Loucy (cell line): ENCODE measurements around the gene ASH1L.

ENCODE experiments used
- H2AFZ ChIP-seq: fragments of 200-600 bp; sonication (generic); 2 replicates; pipeline ENCODE4 v1.6.0; 2016; ENCODE audit warnings: antibody characterized with exemption, mild to moderate bottlenecking, low read length, moderate library complexity
- H3F3A ChIP-seq: fragments of 200-600 bp; 2 replicates; pipeline ENCODE4 v1.6.0; 2016; ENCODE audit warnings: antibody characterized with exemption, low read depth, mild to moderate bottlenecking
- H3K27me3 ChIP-seq: fragments of 200-600 bp; sonication (generic); 2 replicates; pipeline ENCODE4 v1.6.1; 2014; ENCODE audit warnings: low read length, mild to moderate bottlenecking; ENCODE audit not compliant: insufficient read depth, poor library complexity, severe bottlenecking
- H3K36me3 ChIP-seq: fragments of 200-600 bp; sonication (generic); 2 replicates; pipeline ENCODE4 v1.6.1; 2016; ENCODE audit warnings: low read length; ENCODE audit not compliant: insufficient read depth
- H3K4me1 ChIP-seq: fragments of 200-600 bp; sonication (generic); 2 replicates; pipeline ENCODE4 v1.5.1; 2014; ENCODE audit warnings: low read length, mild to moderate bottlenecking; ENCODE audit not compliant: insufficient read depth, poor library complexity, severe bottlenecking
- H3K4me2 ChIP-seq: fragments of 200-600 bp; sonication (generic); 2 replicates; pipeline ENCODE4 v1.6.0; 2014; ENCODE audit warnings: antibody characterized with exemption, low read length, low read depth, mild to moderate bottlenecking; ENCODE audit not compliant: poor library complexity, severe bottlenecking
- H3K4me3 ChIP-seq: fragments of 200-600 bp; sonication (generic); 2 replicates; pipeline ENCODE4 v1.5.1; 2014; ENCODE audit warnings: low read length, mild to moderate bottlenecking, mixed read lengths; ENCODE audit not compliant: poor library complexity, severe bottlenecking
- H3K79me2 ChIP-seq: fragments of 200-600 bp; sonication (generic); 2 replicates; pipeline ENCODE4 v1.6.1; 2014; ENCODE audit warnings: low read length; ENCODE audit not compliant: insufficient read depth
- H3K9ac ChIP-seq: fragments of 200-600 bp; sonication (generic); 2 replicates; pipeline ENCODE4 v1.6.0; 2014; ENCODE audit warnings: mild to moderate bottlenecking, low read depth, low read length, moderate library complexity; ENCODE audit not compliant: poor library complexity, severe bottlenecking
- H3K9me2 ChIP-seq: fragments of 200-600 bp; sonication (generic); replicated peaks from 2 replicates; pipeline ENCODE4 v1.6.1; 2016; ENCODE audit warnings: low read depth, low read length, mixed read lengths
- H3K9me3 ChIP-seq: fragments of 200-600 bp; sonication (generic); 2 replicates; pipeline ENCODE4 v1.6.1; 2014; ENCODE audit warnings: mild to moderate bottlenecking, antibody characterized with exemption, low read length, low read depth; ENCODE audit not compliant: insufficient read depth
- H4K20me1 ChIP-seq: fragments of 200-600 bp; sonication (generic); 2 replicates; pipeline ENCODE4 v1.6.0; 2014; ENCODE audit warnings: antibody characterized with exemption, low read length, mild to moderate bottlenecking; ENCODE audit not compliant: insufficient read depth, poor library complexity, severe bottlenecking
- EZH2phosphoT487 ChIP-seq: fragments of 200-600 bp; IDR thresholded peaks from 2 replicates; pipeline ENCODE4 v1.6.1; 2018; ENCODE audit warnings: antibody characterized with exemption, mild to moderate bottlenecking, moderate library complexity, borderline replicate concordance
- TF ChIP-seq, protein P1 (sequence below): fragments of 200-600 bp; sonication (generic); conservative IDR thresholded peaks from 2 replicates; pipeline ENCODE4 v1.5.1; 2014; ENCODE audit warnings: mild to moderate bottlenecking, antibody characterized with exemption, low read length

The ASH1L gene

DNA sequence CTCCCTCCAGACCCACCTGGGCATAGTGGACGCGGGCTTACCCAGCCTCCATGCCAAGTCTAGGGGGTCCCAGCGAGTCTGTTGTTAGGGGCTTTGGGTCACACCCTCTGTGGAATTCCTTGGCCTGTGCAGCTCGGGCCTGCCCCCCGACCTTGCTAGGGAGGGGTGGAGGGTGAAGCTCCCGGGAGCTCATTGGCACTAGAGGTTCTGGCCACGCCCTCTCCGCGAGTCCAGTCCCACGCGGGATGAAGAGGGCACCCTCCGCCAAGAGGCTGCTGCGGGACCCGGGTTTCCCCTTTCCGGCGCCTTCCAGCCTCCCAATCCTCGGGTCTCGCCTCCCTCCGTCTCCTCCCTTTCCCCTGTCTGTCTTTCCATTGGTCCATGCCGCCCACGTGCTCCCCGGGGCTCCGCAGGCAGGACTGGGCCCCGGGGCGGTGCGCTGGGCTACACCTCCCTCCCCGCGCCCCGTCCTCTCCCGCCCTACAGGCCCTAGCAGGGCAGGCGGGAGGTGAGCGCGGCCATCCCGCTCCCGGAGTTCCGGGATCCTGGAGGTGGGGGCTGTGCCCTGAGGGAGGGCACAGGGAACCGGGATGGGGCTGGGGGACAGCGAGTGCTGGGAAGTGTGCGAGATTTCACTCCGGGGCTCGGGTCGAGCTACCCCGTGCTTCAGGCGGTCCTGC lies 238.4 kb downstream of the ASH1L start:
- H3K4me1 ChIP-seq: peaks cover 26% of the 10 kb centered on the region
- H3K36me3 ChIP-seq: peaks cover 23% of the 10 kb centered on the region; the same call in 1 of the 2 replicates
- no peaks in the 10 kb centered on the region for H3K9me3 ChIP-seq
- no peaks in the 10 kb centered on the region for H3K9me2 ChIP-seq
- peak overlapping the region; percentile 92 for H3K4me3 ChIP-seq
- H2AFZ ChIP-seq: peak overlapping the region; percentile 84
- peaks cover 9% of the 10 kb centered on the region for H4K20me1 ChIP-seq
- 0 out of 2 replicates have a peak, but pooled peaks cover 6% of the 10 kb centered on the region for H3F3A ChIP-seq
- TF ChIP-seq, protein P1, sequence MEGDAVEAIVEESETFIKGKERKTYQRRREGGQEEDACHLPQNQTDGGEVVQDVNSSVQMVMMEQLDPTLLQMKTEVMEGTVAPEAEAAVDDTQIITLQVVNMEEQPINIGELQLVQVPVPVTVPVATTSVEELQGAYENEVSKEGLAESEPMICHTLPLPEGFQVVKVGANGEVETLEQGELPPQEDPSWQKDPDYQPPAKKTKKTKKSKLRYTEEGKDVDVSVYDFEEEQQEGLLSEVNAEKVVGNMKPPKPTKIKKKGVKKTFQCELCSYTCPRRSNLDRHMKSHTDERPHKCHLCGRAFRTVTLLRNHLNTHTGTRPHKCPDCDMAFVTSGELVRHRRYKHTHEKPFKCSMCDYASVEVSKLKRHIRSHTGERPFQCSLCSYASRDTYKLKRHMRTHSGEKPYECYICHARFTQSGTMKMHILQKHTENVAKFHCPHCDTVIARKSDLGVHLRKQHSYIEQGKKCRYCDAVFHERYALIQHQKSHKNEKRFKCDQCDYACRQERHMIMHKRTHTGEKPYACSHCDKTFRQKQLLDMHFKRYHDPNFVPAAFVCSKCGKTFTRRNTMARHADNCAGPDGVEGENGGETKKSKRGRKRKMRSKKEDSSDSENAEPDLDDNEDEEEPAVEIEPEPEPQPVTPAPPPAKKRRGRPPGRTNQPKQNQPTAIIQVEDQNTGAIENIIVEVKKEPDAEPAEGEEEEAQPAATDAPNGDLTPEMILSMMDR: no peak
- no peak for TF ChIP-seq EZH2phosphoT487
- peak overlapping the region; percentile 79 for H3K4me2 ChIP-seq
- peak overlapping the region; percentile 86 for H3K9ac ChIP-seq
- H3K27me3 ChIP-seq: no peaks in the 10 kb centered on the region
- H3K79me2 ChIP-seq: peaks cover 10% of the 10 kb centered on the region

DNA sequence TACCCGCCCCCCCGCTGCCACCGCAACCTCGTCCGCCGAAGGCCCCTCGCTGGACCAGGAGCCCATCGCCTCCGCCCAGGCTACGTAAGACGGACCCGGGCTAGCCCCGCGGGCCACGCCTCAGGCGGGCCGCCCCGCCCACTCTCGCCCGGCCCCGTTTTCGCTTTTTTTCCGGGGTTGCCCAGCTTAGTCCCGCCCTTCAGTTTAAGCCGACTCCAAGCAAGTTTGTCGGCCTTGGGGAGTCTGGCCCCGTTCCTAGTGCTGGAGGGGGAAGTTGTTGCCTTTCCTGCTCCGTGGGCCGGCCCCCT lies 238.9 kb downstream of the ASH1L start:
- Histone ChIP-seq H2AFZ (peak overlapping the region; percentile 84), H3K36me3 (peaks cover 28% of the 10 kb centered on the region; the same call in 1 of the 2 replicates), H3F3A (0 out of 2 replicates have a peak, but pooled peaks cover 6% of the 10 kb centered on the region), H3K4me1 (peaks cover 26% of the 10 kb centered on the region), H3K4me2 (peak overlapping the region; percentile 79), H3K9me3 (no peaks in the 10 kb centered on the region), H3K9me2 (no peaks in the 10 kb centered on the region), H4K20me1 (peaks cover 13% of the 10 kb centered on the region), H3K27me3 (no peaks in the 10 kb centered on the region), H3K9ac (peak overlapping the region; percentile 86), H3K4me3 (peak overlapping the region; percentile 92), H3K79me2 (peaks cover 10% of the 10 kb centered on the region)
- TF ChIP-seq EZH2phosphoT487: no peak

DNA sequence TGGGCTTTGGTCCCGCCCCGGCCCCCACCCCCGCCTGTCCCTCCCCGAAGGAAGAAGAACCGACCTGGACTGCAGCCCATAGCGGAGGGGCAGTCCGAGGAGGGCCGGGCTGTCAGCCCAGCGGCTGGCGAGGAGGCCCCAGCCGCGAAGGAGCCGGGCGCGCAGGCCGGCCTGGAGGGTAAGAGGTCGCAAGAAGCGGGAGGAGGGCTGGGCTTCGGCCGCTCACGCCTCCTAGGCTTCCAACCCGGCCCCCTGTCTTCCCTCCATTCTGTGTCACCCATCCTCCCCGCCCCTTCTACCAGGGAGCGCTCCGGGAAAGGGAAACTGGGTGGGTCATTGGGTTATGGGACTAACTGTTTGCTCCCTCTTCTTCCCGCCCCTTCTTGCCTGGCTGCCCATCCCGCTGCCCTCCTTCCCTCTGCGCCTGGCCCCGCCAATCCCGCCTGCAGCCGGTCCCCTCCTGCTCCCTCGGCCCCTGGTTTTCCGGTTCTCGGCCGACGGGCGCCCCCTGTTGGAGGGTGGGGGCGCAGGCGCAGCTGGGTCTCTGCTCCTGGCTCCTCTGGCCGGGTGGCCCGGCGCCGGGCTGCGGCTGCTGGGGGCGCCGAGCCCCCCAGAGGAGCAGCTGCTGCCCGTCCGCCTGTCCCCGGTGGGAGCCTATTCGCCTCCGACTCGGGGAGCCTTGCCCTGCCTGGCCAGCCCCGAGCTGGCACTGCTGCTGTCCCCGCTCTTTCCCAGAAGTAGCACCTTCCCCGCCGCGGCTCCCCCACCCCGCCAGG lies 239.5 kb downstream of the ASH1L start:
- 0 out of 2 replicates have a peak, but pooled peaks cover 6% of the 10 kb centered on the region for H3F3A ChIP-seq
- peaks cover 17% of the 10 kb centered on the region for H4K20me1 ChIP-seq
- peak overlapping the region; percentile 72 for H2AFZ ChIP-seq
- H3K9me2 ChIP-seq: no peaks in the 10 kb centered on the region
- H3K79me2 ChIP-seq: peaks cover 10% of the 10 kb centered on the region
- peaks cover 26% of the 10 kb centered on the region for H3K4me1 ChIP-seq
- peak overlapping the region; percentile 92 for H3K4me3 ChIP-seq
- TF ChIP-seq, protein P1: peak; percentile 73
- TF ChIP-seq EZH2phosphoT487: no peak
- H3K9me3 ChIP-seq: no peaks in the 10 kb centered on the region
- no peaks in the 10 kb centered on the region for H3K27me3 ChIP-seq
- H3K36me3 ChIP-seq: peaks cover 33% of the 10 kb centered on the region; the same call in 1 of the 2 replicates
- H3K9ac ChIP-seq: peak overlapping the region; percentile 86
- H3K4me2 ChIP-seq: peak overlapping the region; percentile 79
